HFFc6 (cell line): ENCODE measurements around the gene KIAA1549. TPM values are rescaled to one million over a fixed set of nuclear protein-coding genes. Genes with fewer than 3 reads are reported as not detected.

Experiments
- DNase-seq: peaks from one replicate; pipeline ENCODE4 v3.0.0-alpha.2; 2018
- H3K27ac Mint-ChIP-seq: 2 replicates; pipeline ENCODE4 v1.8.0; 2020; ENCODE audit warnings: mild to moderate bottlenecking, mixed read lengths
- H3K27me3 Mint-ChIP-seq: 2 replicates; pipeline ENCODE4 v1.8.0; 2021; ENCODE audit warnings: mild to moderate bottlenecking, moderate library complexity, mixed read lengths; ENCODE audit not compliant: insufficient read depth
- H3K36me3 Mint-ChIP-seq: 2 replicates; pipeline ENCODE4 v1.8.0; 2021; ENCODE audit warnings: low read depth, mixed read lengths
- H3K4me1 Mint-ChIP-seq: 2 replicates; pipeline ENCODE4 v1.8.0; 2020; ENCODE audit warnings: low read depth, mixed read lengths
- H3K4me3 Mint-ChIP-seq: 2 replicates; pipeline ENCODE4 v1.8.0; 2020; ENCODE audit warnings: mild to moderate bottlenecking, moderate library complexity, mixed read lengths
- H3K9me3 Mint-ChIP-seq: 2 replicates; pipeline ENCODE4 v1.8.0; 2020; ENCODE audit warnings: mild to moderate bottlenecking, mixed read lengths
- CTCF ChIP-seq: fragments of 200-600 bp; sonication (generic); IDR thresholded peaks from 2 replicates; pipeline ENCODE4 v1.5.0; 2021; ENCODE audit warnings: antibody characterized with exemption, mild to moderate bottlenecking
- total RNA-seq, 6 experiments: library from RNA; stranded (reverse); fragmentation: NEBNext Ultra II Directional; extraction: Animal tissue kit (Norgen Biotek cat#: 25700); gene quantifications; 2 replicates in 1 of 6; 3 replicates in 5 of 6; pipeline ENCODE4 v1.2.3, GENCODE V29; 2021

The KIAA1549 gene
- total RNA-seq, 6 experiments from 2014 or later, result 7.0 to 13.3 (median 7.9) TPM

- no peak for DNase-seq
- no peak for TF ChIP-seq CTCF
- no peak overlapping the region for H3K27ac Mint-ChIP-seq
- no peaks in the 10 kb centered on the region for H3K9me3 Mint-ChIP-seq
- H3K4me3 Mint-ChIP-seq, result no peak overlapping the region
- H3K27me3 Mint-ChIP-seq, result no peaks in the 10 kb centered on the region; the same call in none of the 2 replicates
- H3K36me3 Mint-ChIP-seq, result peaks cover 27% of the 10 kb centered on the region
- peaks cover 49% of the 10 kb centered on the region for H3K4me1 Mint-ChIP-seq
These were observed 48.3 kb downstream of the KIAA1549 start for GRCh38 chr7:138932870-138933269.

GRCh38 chr7:138932427-138932826 is 48.8 kb downstream of the KIAA1549 start:
- Mint-ChIP-seq H3K4me3 (no peak overlapping the region), H3K36me3 (peaks cover 27% of the 10 kb centered on the region), H3K27ac (no peak overlapping the region), H3K27me3 (no peaks in the 10 kb centered on the region; the same call in none of the 2 replicates), H3K9me3 (no peaks in the 10 kb centered on the region), H3K4me1 (peaks cover 47% of the 10 kb centered on the region)
- no peak for DNase-seq
- TF ChIP-seq CTCF, result no peak

- Mint-ChIP-seq H3K9me3 (no peaks in the 10 kb centered on the region), H3K27ac (no peak overlapping the region), H3K36me3 (peaks cover 27% of the 10 kb centered on the region), H3K4me1 (peaks cover 38% of the 10 kb centered on the region), H3K4me3 (no peak overlapping the region), H3K27me3 (no peaks in the 10 kb centered on the region; the same call in 1 of the 2 replicates)
- TF ChIP-seq CTCF, result no peak
- DNase-seq, result no peak
These were observed 51.2 kb downstream of the KIAA1549 start for GRCh38 chr7:138929969-138930368.

GRCh38 chr7:138926241-138926612 is 55.0 kb downstream of the KIAA1549 start:
- Mint-ChIP-seq H3K4me3 (peak overlapping the region; percentile 28), H3K27ac (peak overlapping the region; percentile 71), H3K27me3 (no peaks in the 10 kb centered on the region), H3K9me3 (no peaks in the 10 kb centered on the region), H3K36me3 (peaks cover 16% of the 10 kb centered on the region), H3K4me1 (peaks cover 15% of the 10 kb centered on the region)
- DNase-seq, result no peak
- no peak for TF ChIP-seq CTCF

- Mint-ChIP-seq H3K9me3 (no peaks in the 10 kb centered on the region), H3K4me1 (peaks cover 24% of the 10 kb centered on the region), H3K36me3 (peaks cover 7% of the 10 kb centered on the region; the same call in 1 of the 2 replicates), H3K27me3 (no peaks in the 10 kb centered on the region), H3K4me3 (no peak overlapping the region), H3K27ac (no peak overlapping the region)
- TF ChIP-seq CTCF, result no peak
- no peak for DNase-seq
These were observed 56.5 kb downstream of the KIAA1549 start for GRCh38 chr7:138924501-138925225.
